ENCODE data around the gene PNMA8A.
A peak's percentile ranks its signal among the peaks of the same experiment; 100 is the strongest.
"Not testable (repeated sequence)": the region's sequence is repeated elsewhere in the genome, so short reads cannot be mapped to it uniquely, and the experiment has no call there.

Gene PNMA8A

GRCh38 chr19:46435009-46435408 is 36.4 kb downstream of the PNMA8A start:
- intact Hi-C loops (cut with DNase I; ENCODE audit: low total_unique reads): no loop called here
- no peaks in the 10 kb centered on the region for H3K4me1 ChIP-seq
- H3K27me3 ChIP-seq: no peaks in the 10 kb centered on the region
- H3K9me3 ChIP-seq: no peaks in the 10 kb centered on the region
- no peaks in the 10 kb centered on the region for H3K36me3 ChIP-seq
- no peak overlapping the region for H3K27ac ChIP-seq
- no peak for DNase-seq
- H3K4me3 ChIP-seq: no peak overlapping the region
- no peak for TF ChIP-seq CTCF (IDR thresholded peaks at IDR 0.05)

- H3K27ac ChIP-seq; H3K4me1 ChIP-seq; H3K9me3 ChIP-seq; H3K4me3 ChIP-seq; intact Hi-C loops (cut with DNase I; ENCODE audit: low total_unique reads); H3K36me3 ChIP-seq; H3K27me3 ChIP-seq; DNase-seq: not testable (repeated sequence)
Measured at GRCh38 chr19:46433470-46433869, 37.9 kb downstream of the PNMA8A start.

GRCh38 chr19:46431824-46432223 is 39.5 kb downstream of the PNMA8A start:
- H3K27me3 ChIP-seq: no peaks in the 10 kb centered on the region
- peaks cover 0 to 22% (median 12%) of the 10 kb centered on the region in 4 donors for H3K4me1 ChIP-seq
- no peak for TF ChIP-seq CTCF (IDR thresholded peaks at IDR 0.05)
- DNase-seq: peak in 1 of 2 donors; percentile 7
- no peak overlapping the region for H3K4me3 ChIP-seq
- no peaks in the 10 kb centered on the region for H3K36me3 ChIP-seq
- H3K27ac ChIP-seq: no peak overlapping the region
- no peaks in the 10 kb centered on the region for H3K9me3 ChIP-seq
- intact Hi-C loops (cut with DNase I; ENCODE audit: low total_unique reads): no loop called here

GRCh38 chr19:46429999-46430398 is 41.4 kb downstream of the PNMA8A start:
- H3K9me3 ChIP-seq: no peaks in the 10 kb centered on the region
- no peak overlapping the region for H3K27ac ChIP-seq
- H3K36me3 ChIP-seq: no peaks in the 10 kb centered on the region
- H3K4me1 ChIP-seq: peaks cover 0 to 29% (median 17%) of the 10 kb centered on the region in 4 donors
- H3K4me3 ChIP-seq: no peak overlapping the region
- no peaks in the 10 kb centered on the region for H3K27me3 ChIP-seq
- no peak for TF ChIP-seq CTCF (IDR thresholded peaks at IDR 0.05)
- DNase-seq: no peak
- intact Hi-C loops (cut with DNase I; ENCODE audit: low total_unique reads): no loop called here

GRCh38 chr19:46428239-46429135 is 42.9 kb downstream of the PNMA8A start, which contains the start of gene PNMA8C:
TSS of gene PNMA8C (minus strand) at chr19:46428936. CDS start at chr19:46428359, 577 bp downstream.
- Histone ChIP-seq H3K4me1 (peaks cover 0 to 29% (median 17%) of the 10 kb centered on the region in 4 donors), H3K9me3 (no peaks in the 10 kb centered on the region), H3K36me3 (no peaks in the 10 kb centered on the region), H3K27me3 (no peaks in the 10 kb centered on the region), H3K4me3 (peak within 1 kb of the TSS; percentile 44 to 55), H3K27ac (peak within 1 kb of the TSS; percentile 68 to 77)
- peak; percentile 62 to 89 for DNase-seq
- no peak for TF ChIP-seq CTCF (IDR thresholded peaks at IDR 0.05)
- intact Hi-C loops (cut with DNase I; ENCODE audit: low total_unique reads): no loop called here

GRCh38 chr19:46427518-46428045 is 43.8 kb downstream of the PNMA8A start:
- no peak for DNase-seq
- Histone ChIP-seq H3K27ac (peak overlapping the region; percentile 68 to 77), H3K27me3 (no peaks in the 10 kb centered on the region), H3K4me1 (peaks cover 0 to 29% (median 17%) of the 10 kb centered on the region in 4 donors), H3K9me3 (no peaks in the 10 kb centered on the region), H3K36me3 (no peaks in the 10 kb centered on the region), H3K4me3 (peak overlapping the region; percentile 53 to 55)
- intact Hi-C loops (cut with DNase I; ENCODE audit: low total_unique reads): no loop called here
- no peak for TF ChIP-seq CTCF (IDR thresholded peaks at IDR 0.05)

Measured in tibial artery (tissue), 4 donors.